Mesothelial cell of epicardium (in vitro differentiated cells): ENCODE results near the gene PILRB. TPM values are rescaled to one million over a fixed set of nuclear protein-coding genes. Genes with fewer than 3 reads are reported as not detected.
"Not testable (repeated sequence)": the region's sequence is repeated elsewhere in the genome, so short reads cannot be mapped to it uniquely, and the experiment has no call there.

Experiments
- DNase-seq, 2 experiments: peaks; one replicate each; pipeline ENCODE4 v3.0.0; 2021; ENCODE audit warnings: low spot score in 2 of 2; ENCODE audit not compliant: unreplicated experiment in 2 of 2
- H3K27ac Mint-ChIP-seq: 2 replicates; pipeline ENCODE4 v1.8.0; 2021; ENCODE audit warnings: mixed read lengths
- H3K27me3 Mint-ChIP-seq: 2 replicates; pipeline ENCODE4 v1.8.0; 2021; ENCODE audit warnings: low read depth, mixed read lengths
- H3K36me3 Mint-ChIP-seq: 2 replicates; pipeline ENCODE4 v1.8.0; 2021; ENCODE audit warnings: mixed read lengths
- H3K4me1 Mint-ChIP-seq: 2 replicates; pipeline ENCODE4 v1.8.0; 2021; ENCODE audit warnings: mixed read lengths
- H3K4me3 Mint-ChIP-seq: 2 replicates; pipeline ENCODE4 v1.8.0; 2021; ENCODE audit warnings: mild to moderate bottlenecking, moderate library complexity, mixed read lengths
- H3K9me3 Mint-ChIP-seq: 2 replicates; pipeline ENCODE4 v1.8.0; 2021; ENCODE audit warnings: mixed read lengths
- total RNA-seq: library from RNA; stranded (reverse); gene quantifications from 3 replicates; pipeline ENCODE4 v1.2.1, GENCODE V29; 2021
- TF ChIP-seq, protein P1 (sequence below): fragments of 200-600 bp; sonication (generic); IDR thresholded peaks from one replicate; pipeline ENCODE4 v1.5.0; 2021; ENCODE audit warnings: antibody characterized with exemption; ENCODE audit not compliant: unreplicated experiment

The PILRB gene
- total RNA-seq, 1 donor from 2014 or later, result 56.3 TPM

GRCh38 chr7:100370746-100371145 lies 12.8 kb downstream of the PILRB start:
- Mint-ChIP-seq H3K4me1 (peaks cover 8% of the 10 kb centered on the region), H3K4me3 (no peak overlapping the region), H3K36me3 (peaks cover 10% of the 10 kb centered on the region), H3K9me3 (no peaks in the 10 kb centered on the region), H3K27me3 (no peaks in the 10 kb centered on the region), H3K27ac (no peak overlapping the region)
- no peak for DNase-seq
- TF ChIP-seq, protein P1, sequence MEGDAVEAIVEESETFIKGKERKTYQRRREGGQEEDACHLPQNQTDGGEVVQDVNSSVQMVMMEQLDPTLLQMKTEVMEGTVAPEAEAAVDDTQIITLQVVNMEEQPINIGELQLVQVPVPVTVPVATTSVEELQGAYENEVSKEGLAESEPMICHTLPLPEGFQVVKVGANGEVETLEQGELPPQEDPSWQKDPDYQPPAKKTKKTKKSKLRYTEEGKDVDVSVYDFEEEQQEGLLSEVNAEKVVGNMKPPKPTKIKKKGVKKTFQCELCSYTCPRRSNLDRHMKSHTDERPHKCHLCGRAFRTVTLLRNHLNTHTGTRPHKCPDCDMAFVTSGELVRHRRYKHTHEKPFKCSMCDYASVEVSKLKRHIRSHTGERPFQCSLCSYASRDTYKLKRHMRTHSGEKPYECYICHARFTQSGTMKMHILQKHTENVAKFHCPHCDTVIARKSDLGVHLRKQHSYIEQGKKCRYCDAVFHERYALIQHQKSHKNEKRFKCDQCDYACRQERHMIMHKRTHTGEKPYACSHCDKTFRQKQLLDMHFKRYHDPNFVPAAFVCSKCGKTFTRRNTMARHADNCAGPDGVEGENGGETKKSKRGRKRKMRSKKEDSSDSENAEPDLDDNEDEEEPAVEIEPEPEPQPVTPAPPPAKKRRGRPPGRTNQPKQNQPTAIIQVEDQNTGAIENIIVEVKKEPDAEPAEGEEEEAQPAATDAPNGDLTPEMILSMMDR, result no peak

GRCh38 chr7:100371561-100372171 lies 13.7 kb downstream of the PILRB start:
- Mint-ChIP-seq H3K27me3 (no peaks in the 10 kb centered on the region), H3K9me3 (no peaks in the 10 kb centered on the region), H3K4me3 (no peak overlapping the region), H3K36me3 (peaks cover 6% of the 10 kb centered on the region), H3K27ac (no peak overlapping the region), H3K4me1 (peaks cover 13% of the 10 kb centered on the region)
- no peak for DNase-seq
- TF ChIP-seq, protein P1, result no peak

DNA sequence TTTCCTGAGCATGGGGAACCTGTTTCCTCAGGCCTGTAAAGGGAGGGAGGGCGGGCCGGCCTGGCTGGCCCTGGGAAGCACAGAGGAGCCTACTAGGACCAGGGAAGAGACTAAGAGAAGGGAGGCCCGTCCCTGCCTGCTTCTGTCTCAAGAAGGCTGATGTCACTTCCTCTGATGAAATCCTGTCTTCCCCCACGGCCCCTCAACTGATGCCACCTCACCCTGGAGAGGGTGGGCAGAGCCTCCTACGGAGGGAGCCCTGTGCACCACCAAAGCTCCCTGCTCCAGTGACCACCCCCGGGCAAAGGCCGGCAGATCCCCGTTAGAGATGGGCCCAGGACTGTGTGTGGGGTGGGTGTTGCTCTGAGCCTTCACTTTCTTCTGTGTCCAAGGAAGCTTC lies 14.3 kb downstream of the PILRB start:
- TF ChIP-seq, protein P1, result no peak
- Mint-ChIP-seq H3K4me1 (peaks cover 13% of the 10 kb centered on the region), H3K36me3 (peaks cover 5% of the 10 kb centered on the region), H3K27me3 (no peaks in the 10 kb centered on the region), H3K27ac (no peak overlapping the region), H3K4me3 (no peak overlapping the region), H3K9me3 (no peaks in the 10 kb centered on the region)
- DNase-seq, result no peak

DNA sequence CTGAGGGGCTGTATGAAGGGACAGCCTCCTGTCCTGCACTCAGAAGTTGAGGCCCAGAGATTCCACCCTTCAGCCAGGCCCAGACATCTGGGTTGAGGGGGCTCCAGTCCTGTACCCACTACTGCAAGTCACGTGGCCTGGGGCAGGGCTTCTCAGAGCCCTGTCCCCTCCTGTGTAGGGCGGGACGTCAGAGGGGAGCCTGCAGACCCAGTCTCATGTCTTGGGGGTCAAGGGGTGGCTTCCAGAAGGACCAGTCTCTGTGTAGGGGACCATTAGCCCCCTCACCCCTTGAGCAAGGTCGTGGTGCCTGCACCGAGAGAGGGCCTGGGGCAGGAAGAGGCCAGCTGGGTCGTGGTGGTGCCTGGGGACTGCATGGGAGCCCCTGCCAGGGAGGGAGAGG lies 14.8 kb downstream of the PILRB start:
- peaks cover under 1% of the 10 kb centered on the region for H3K36me3 Mint-ChIP-seq
- peaks cover 13% of the 10 kb centered on the region for H3K4me1 Mint-ChIP-seq
- no peak overlapping the region for H3K27ac Mint-ChIP-seq
- no peaks in the 10 kb centered on the region for H3K27me3 Mint-ChIP-seq
- no peak overlapping the region for H3K4me3 Mint-ChIP-seq
- no peaks in the 10 kb centered on the region for H3K9me3 Mint-ChIP-seq
- TF ChIP-seq, protein P1, result no peak
- no peak for DNase-seq

DNA sequence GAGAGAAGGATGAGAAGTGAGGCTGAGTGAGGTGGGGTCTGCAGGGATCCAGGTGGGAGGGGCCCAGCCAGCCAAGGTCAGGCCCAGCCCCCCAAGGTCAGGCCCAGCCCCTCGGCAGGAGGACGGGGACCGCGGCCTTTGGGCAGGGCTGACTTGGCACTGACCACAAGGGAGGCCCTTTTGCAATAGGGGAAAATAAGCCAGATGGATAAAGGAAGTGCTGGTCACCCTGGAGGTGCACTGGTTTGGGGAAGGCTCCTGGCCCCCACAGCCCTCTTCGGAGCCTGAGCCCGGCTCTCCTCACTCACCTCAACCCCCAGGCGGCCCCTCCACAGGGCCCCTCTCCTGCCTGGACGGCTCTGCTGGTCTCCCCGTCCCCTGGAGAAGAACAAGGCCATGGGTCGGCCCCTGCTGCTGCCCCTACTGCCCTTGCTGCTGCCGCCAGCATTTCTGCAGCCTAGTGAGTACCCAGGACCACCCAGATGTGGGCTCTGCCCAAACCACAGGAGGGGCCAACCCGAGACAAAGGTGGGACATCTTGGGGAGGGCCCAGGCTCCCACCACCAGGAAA lies 15.4 kb downstream of the PILRB start, which contains the start of gene PILRA:
Gene PILRA (plus strand): TSS at position 227 of the 571 bp plus-strand sequence. CDS start 170 bp downstream, at position 397.
- no peak for DNase-seq

GRCh38 chr7:100373870-100374598 lies 16.1 kb downstream of the PILRB start:
- not testable (repeated sequence) for H3K4me3 Mint-ChIP-seq, H3K27ac Mint-ChIP-seq, H3K9me3 Mint-ChIP-seq, H3K27me3 Mint-ChIP-seq, H3K36me3 Mint-ChIP-seq, DNase-seq
- H3K4me1 Mint-ChIP-seq, result peaks cover 15% of the 10 kb centered on the region

More for the DNA sequence above, 15.4 kb downstream of the PILRB start, which contains the start of gene PILRA:
- Mint-ChIP-seq H3K27me3 (no peaks in the 10 kb centered on the region), H3K27ac (no peak within 1 kb of the TSS), H3K9me3 (no peaks in the 10 kb centered on the region), H3K4me1 (peaks cover 14% of the 10 kb centered on the region), H3K4me3 (no peak within 1 kb of the TSS), H3K36me3 (peaks cover 1% of the 10 kb centered on the region)
- TF ChIP-seq, protein P1, result no peak
